HEK293T (cell line): ENCODE measurements around the gene ANKS1B.

Source experiments
- ARNT ChIP-seq: fragments of 450-650 bp; IDR thresholded peaks from 2 replicates; pipeline ENCODE4 v1.6.1; 2017; ENCODE audit warnings: mild to moderate bottlenecking
- BHLHE40 ChIP-seq: fragments of 450-650 bp; IDR thresholded peaks from 2 replicates; pipeline ENCODE4 v1.6.1; 2016; ENCODE audit warnings: mild to moderate bottlenecking, moderate library complexity, borderline replicate concordance
- CTBP1 ChIP-seq: fragments of 450-650 bp; IDR thresholded peaks from 2 replicates; pipeline ENCODE4 v1.6.1; 2016; ENCODE audit warnings: borderline replicate concordance
- ELF4 ChIP-seq: fragments of 450-650 bp; IDR thresholded peaks from 2 replicates; pipeline ENCODE4 v1.6.1; 2017; ENCODE audit warnings: antibody characterized with exemption
- FOXA1 ChIP-seq: fragments of 450-650 bp; IDR thresholded peaks from 2 replicates; pipeline ENCODE4 v1.6.1; 2016; ENCODE audit warnings: mild to moderate bottlenecking
- FOXK2 ChIP-seq: fragments of 450-650 bp; IDR thresholded peaks from 2 replicates; pipeline ENCODE4 v1.6.1; 2016; ENCODE audit warnings: mild to moderate bottlenecking
- FOXM1 ChIP-seq: fragments of 450-650 bp; IDR thresholded peaks from 2 replicates; pipeline ENCODE4 v1.6.1; 2017; ENCODE audit warnings: mild to moderate bottlenecking, borderline replicate concordance
- HDGF ChIP-seq: fragments of 450-650 bp; IDR thresholded peaks from 2 replicates; pipeline ENCODE4 v1.6.1; 2017; ENCODE audit warnings: antibody characterized with exemption, borderline replicate concordance
- L3MBTL2 ChIP-seq: fragments of 450-650 bp; conservative IDR thresholded peaks from 2 replicates; pipeline ENCODE4 v1.6.1; 2016; ENCODE audit warnings: mild to moderate bottlenecking
- LEF1 ChIP-seq: fragments of 450-650 bp; IDR thresholded peaks from 2 replicates; pipeline ENCODE4 v1.6.1; 2017; ENCODE audit warnings: mild to moderate bottlenecking, borderline replicate concordance
- SP1 ChIP-seq: fragments of 450-650 bp; IDR thresholded peaks from 2 replicates; pipeline ENCODE4 v1.6.1; 2017
- TARDBP ChIP-seq: fragments of 450-650 bp; IDR thresholded peaks from 2 replicates; pipeline ENCODE4 v1.6.1; 2016
- TF ChIP-seq, protein P1 (sequence below): fragments of 450-650 bp; IDR thresholded peaks from 2 replicates; pipeline ENCODE4 v1.6.1; 2016

DNA sequence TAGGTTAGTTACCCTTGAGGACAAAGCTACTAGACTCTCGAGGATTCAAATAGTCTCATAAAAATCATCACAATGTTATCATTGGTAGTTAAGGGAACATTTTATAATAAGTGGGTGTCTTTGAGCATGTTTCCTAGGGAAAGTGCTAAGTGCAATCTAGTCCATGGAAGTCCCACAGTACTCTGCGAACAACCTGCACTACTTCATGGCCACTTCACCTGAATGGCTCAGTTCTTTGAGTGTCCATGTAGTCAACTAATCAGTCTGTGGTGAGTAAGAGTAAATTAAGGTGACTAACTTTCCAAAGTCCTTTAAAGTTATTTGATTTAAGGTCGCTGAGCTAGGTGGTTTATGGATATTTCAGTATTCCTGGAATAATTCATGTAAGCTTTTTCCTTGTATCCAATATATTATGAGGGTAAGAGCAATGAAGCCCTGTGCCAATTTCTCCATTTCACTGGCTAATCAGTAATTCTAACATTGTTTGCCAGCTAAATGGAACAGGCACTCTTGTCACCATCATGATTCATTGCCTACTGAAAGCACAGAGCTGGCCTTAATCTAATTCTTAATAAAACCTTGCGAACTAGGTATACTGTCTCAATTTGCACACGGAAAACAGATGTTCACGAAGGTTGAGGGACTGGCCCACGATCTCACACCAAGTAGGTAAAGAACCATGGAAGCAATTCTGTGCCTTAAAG, 844.6 kb downstream of the ANKS1B start:
- TF ChIP-seq FOXM1 = no peak
- TF ChIP-seq SP1 = no peak
- TF ChIP-seq ELF4 = no peak
- TF ChIP-seq TARDBP = no peak
- no peak for TF ChIP-seq ARNT
- TF ChIP-seq HDGF = no peak
- no peak for TF ChIP-seq LEF1
- TF ChIP-seq, protein P1, sequence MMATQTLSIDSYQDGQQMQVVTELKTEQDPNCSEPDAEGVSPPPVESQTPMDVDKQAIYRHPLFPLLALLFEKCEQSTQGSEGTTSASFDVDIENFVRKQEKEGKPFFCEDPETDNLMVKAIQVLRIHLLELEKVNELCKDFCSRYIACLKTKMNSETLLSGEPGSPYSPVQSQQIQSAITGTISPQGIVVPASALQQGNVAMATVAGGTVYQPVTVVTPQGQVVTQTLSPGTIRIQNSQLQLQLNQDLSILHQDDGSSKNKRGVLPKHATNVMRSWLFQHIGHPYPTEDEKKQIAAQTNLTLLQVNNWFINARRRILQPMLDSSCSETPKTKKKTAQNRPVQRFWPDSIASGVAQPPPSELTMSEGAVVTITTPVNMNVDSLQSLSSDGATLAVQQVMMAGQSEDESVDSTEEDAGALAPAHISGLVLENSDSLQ = no peak
- TF ChIP-seq L3MBTL2 = no peak
- TF ChIP-seq FOXA1 = no peak
- TF ChIP-seq BHLHE40 = no peak
- TF ChIP-seq FOXK2 = no peak
- TF ChIP-seq CTBP1 = no peak
